GM18505 (cell line): ENCODE data around the gene TRAPPC12.
"Not testable (repeated sequence)": the region's sequence is repeated elsewhere in the genome, so short reads cannot be mapped to it uniquely, and the experiment has no call there.

Experiments used
- ATAC-seq: cut with Tn5 transposase; IDR thresholded peaks from one replicate; pipeline ENCODE4 v1.9.1; 2021; ENCODE audit not compliant: unreplicated experiment
- POLR2A ChIP-seq: IDR thresholded peaks from 4 replicates; pipeline ENCODE4 v1.6.1; 2011; ENCODE audit warnings: borderline replicate concordance; ENCODE audit not compliant: insufficient read depth, insufficient read length; ENCODE audit errors: extremely low read depth

TRAPPC12 gene

GRCh38 chr2:3485166-3485565 is 105.7 kb downstream of the TRAPPC12 start:
- ATAC-seq, result no peak
- no peak for TF ChIP-seq POLR2A

- no peak for TF ChIP-seq POLR2A
- ATAC-seq, result no peak
Measured at GRCh38 chr2:3486047-3487027, 106.8 kb downstream of the TRAPPC12 start.

GRCh38 chr2:3487028-3487425 is 107.5 kb downstream of the TRAPPC12 start:
- TF ChIP-seq POLR2A, result no peak
- no peak for ATAC-seq

GRCh38 chr2:3487432-3487831 is 107.9 kb downstream of the TRAPPC12 start:
- TF ChIP-seq POLR2A, result no peak
- ATAC-seq, result no peak

- ATAC-seq, result no peak
- no peak for TF ChIP-seq POLR2A
Measured at GRCh38 chr2:3488061-3488531, 108.6 kb downstream of the TRAPPC12 start.

GRCh38 chr2:3488855-3489763 is 109.6 kb downstream of the TRAPPC12 start:
- no peak for ATAC-seq
- no peak for TF ChIP-seq POLR2A

GRCh38 chr2:3489764-3490115 is 110.2 kb downstream of the TRAPPC12 start:
- ATAC-seq, result no peak
- TF ChIP-seq POLR2A, result no peak

- ATAC-seq, result no peak
- no peak for TF ChIP-seq POLR2A
Measured at GRCh38 chr2:3490191-3491170, 111.0 kb downstream of the TRAPPC12 start.

GRCh38 chr2:3491306-3491705 is 111.8 kb downstream of the TRAPPC12 start:
- no peak for ATAC-seq
- no peak for TF ChIP-seq POLR2A

GRCh38 chr2:3491716-3492474 is 112.4 kb downstream of the TRAPPC12 start:
- no peak for TF ChIP-seq POLR2A
- no peak for ATAC-seq

GRCh38 chr2:3492475-3492787 is 112.9 kb downstream of the TRAPPC12 start:
- ATAC-seq, result not testable (repeated sequence)
